Measurements from ENCODE around the gene SERPINA9.

SERPINA9 gene, protein sequence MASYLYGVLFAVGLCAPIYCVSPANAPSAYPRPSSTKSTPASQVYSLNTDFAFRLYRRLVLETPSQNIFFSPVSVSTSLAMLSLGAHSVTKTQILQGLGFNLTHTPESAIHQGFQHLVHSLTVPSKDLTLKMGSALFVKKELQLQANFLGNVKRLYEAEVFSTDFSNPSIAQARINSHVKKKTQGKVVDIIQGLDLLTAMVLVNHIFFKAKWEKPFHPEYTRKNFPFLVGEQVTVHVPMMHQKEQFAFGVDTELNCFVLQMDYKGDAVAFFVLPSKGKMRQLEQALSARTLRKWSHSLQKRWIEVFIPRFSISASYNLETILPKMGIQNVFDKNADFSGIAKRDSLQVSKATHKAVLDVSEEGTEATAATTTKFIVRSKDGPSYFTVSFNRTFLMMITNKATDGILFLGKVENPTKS

DNA sequence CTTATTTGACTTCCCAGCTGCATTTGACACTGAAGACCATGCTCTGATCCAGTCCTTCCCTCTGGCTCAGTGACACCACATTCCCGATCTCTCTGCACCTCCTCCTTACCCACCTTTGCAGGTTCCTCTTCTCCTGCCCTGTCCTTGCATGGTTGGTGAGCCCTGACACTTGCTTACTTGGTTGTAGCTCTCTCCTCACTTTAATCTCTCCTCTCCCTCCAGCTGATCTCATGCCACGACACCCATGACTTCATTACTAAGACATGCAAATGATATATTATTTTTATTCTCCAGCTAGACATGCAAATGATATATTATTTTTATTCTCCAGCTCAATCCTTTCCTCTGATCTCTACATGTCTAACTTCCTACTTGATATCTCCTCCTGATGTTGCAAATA is at the start of gene SERPINA9:
TSS of gene SERPINA9 (minus strand) at position 175 of the 400 bp plus-strand sequence. CDS start 6,357 bp downstream, outside the sequence.
- POLR2A ChIA-PET: no interaction called here
- DNase-seq (ENCODE audit: extremely low spot score): no peak
- TF ChIP-seq, protein P1, sequence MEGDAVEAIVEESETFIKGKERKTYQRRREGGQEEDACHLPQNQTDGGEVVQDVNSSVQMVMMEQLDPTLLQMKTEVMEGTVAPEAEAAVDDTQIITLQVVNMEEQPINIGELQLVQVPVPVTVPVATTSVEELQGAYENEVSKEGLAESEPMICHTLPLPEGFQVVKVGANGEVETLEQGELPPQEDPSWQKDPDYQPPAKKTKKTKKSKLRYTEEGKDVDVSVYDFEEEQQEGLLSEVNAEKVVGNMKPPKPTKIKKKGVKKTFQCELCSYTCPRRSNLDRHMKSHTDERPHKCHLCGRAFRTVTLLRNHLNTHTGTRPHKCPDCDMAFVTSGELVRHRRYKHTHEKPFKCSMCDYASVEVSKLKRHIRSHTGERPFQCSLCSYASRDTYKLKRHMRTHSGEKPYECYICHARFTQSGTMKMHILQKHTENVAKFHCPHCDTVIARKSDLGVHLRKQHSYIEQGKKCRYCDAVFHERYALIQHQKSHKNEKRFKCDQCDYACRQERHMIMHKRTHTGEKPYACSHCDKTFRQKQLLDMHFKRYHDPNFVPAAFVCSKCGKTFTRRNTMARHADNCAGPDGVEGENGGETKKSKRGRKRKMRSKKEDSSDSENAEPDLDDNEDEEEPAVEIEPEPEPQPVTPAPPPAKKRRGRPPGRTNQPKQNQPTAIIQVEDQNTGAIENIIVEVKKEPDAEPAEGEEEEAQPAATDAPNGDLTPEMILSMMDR (IDR thresholded peaks at IDR 0.05; ENCODE audit: control extremely low read depth, extremely low read depth, low read depth, missing control alignments): no peak
- CTCF ChIA-PET: interaction anchor here (1.4 to 3.2 kb wide), 3 partner anchors 10 to 42 kb away, joined by 3 to 29 read pairs (median 5); no protein-coding TSS in a partner anchor

DNA sequence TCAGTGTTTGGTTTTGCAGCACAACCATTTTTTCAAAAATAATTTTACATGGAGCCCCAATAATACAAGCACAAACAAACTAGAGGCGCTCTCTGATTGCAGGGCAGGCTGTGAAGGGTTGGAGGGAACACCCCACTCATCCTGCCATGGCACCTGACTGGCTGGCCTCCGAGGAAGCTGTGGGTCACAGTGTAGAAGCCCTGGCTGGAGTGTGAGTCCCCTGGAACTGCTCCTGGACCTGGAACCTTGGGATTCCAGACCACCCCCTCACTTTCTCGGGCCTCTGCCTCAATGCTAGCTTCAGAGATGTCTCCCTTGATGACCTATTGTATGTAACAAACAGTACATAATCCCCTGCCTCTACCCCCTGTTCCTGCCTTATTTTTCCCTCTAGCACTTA is 48.1 kb upstream of the SERPINA9 start:
- TF ChIP-seq, protein P1 (IDR thresholded peaks at IDR 0.05; ENCODE audit: control extremely low read depth, extremely low read depth, low read depth, missing control alignments): no peak
- CTCF ChIA-PET: no interaction called here
- DNase-seq (ENCODE audit: extremely low spot score): no peak
- POLR2A ChIA-PET: no interaction called here

DNA sequence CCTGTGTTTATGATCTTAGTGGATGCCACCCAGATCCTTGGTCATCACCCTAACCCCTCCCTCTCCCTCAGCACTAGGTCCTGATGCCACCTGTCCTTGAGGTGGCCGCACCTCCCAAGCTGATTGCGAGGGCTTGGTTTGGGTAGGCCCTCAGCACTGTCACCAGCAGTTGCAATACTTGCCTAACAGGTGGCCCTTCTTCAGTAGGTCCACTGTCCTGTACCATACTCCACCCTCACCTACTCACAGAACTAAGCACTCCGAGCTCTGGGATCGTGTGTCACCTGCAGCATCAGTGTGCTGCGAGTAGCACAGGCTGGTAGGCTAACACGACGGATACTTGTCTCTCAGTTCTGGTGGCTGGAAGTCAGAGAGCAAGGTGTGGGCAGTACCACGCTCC is 47.3 kb upstream of the SERPINA9 start:
- CTCF ChIA-PET: interaction anchor here (1.6 kb wide), 1 partner anchor 26 kb away, joined by 6 read pairs; no protein-coding TSS in a partner anchor

DNA sequence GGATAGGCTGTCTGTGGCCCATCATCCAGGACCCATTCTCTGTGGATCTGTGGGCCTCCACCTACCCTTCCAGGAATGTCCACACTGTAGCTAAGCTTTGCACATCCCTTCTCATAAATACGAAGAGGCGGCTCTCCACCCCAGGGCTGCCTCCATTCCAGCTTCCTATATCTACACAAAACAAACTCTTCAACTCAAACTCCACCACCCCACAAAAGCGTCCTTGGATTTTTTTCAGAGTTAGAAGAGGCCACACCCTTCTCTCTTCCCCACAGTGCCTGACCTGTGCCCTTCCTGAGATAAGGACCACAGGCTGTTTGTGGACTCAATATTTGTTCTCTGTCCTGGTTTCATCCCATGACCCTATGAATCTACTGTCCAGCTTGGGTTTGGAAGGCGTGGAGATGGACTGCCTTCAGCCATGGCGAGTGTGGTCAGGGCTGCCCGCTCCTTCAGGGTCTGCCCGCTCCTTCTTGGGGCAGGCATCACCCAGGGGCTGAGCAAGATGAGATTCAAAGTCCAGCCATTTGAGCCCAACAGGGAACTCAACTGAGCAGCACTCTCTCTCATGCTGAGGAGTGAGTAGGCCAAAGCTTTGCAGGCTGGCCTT is 46.2 kb upstream of the SERPINA9 start:
- TF ChIP-seq, protein P1 (IDR thresholded peaks at IDR 0.05; ENCODE audit: control extremely low read depth, extremely low read depth, low read depth, missing control alignments): no peak
- POLR2A ChIA-PET: no interaction called here
- no peak for DNase-seq (ENCODE audit: extremely low spot score)
- CTCF ChIA-PET: interaction anchor here (1.6 kb wide), 2 partner anchors 27 to 89 kb away, joined by 3 to 6 read pairs; no protein-coding TSS in a partner anchor

More for the DNA sequence above, 47.3 kb upstream of the SERPINA9 start:
- DNase-seq (ENCODE audit: extremely low spot score): no peak
- TF ChIP-seq, protein P1 (IDR thresholded peaks at IDR 0.05; ENCODE audit: control extremely low read depth, extremely low read depth, low read depth, missing control alignments): no peak
- POLR2A ChIA-PET: no interaction called here

DNA sequence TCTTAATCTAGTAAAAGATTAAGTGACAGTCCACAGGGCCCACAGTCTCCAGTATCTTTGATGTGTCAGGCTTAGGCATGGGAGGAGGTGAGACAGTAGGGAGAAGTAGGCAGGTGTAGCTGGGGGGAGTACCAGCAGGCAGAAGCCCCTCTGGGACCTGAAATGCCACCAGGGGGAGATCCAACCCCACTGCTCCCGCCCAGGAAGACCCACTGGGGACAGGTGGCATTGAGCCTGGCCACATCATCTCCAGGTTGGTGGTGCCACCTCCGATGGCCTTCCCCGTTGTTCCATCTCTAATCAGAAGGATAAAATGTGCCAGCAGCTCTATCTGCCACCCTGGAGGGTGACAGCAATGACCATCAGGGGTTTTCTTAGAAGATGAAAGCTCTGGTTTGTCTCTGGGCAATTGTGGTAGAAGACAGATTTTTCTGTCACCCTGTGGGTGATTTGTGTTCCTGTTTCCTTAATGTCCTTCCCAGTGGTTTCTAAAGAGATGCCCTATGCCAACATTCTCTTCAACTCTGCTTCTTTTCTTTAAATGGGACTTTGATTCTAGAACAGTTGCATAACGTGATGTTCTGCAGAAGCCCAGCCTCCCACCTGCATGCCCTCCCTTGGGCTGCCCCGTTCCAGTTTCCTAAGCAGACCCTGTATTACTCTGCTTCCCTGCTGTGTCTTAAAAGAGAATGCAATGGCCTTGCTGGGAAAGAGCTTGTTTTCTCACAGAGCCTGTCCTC is 45.5 kb upstream of the SERPINA9 start:
- DNase-seq (ENCODE audit: extremely low spot score): no peak
- TF ChIP-seq, protein P1 (IDR thresholded peaks at IDR 0.05; ENCODE audit: control extremely low read depth, extremely low read depth, low read depth, missing control alignments): no peak
- ChIA-PET POLR2A (no interaction called here), CTCF (interaction anchor here (1.6 kb wide), 2 partner anchors 27 to 88 kb away, joined by 3 to 6 read pairs; no protein-coding TSS in a partner anchor)

DNA sequence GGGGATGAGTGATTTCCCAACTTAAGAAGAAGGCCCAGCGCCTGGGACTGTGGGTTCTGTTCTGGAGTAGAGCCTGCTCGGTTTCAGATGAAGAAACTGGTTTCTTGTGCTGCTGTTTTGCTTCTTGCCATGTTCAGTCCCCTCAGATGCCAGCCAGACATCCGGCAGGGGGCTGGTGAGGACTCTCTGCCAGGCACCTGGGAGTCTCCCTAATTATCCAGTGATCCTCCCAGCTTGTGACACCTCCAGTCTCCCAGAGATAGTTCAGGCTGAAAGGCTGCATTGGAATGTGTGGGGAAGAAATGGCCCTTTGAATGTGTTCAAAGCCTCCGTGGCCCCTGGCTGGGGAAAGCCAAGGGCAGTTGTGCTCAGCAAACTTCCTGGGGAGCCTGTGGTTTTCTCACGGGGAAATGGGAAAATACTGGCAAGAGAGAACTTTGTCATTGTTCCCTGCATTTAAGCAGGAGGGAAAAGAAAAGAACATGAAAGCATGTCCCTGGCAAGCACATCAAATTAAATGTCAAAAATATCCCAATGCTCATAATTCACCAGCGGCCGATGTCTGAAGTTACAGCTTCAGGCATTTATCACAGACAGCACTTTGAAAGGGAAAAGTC is 41.8 kb upstream of the SERPINA9 start:
- ChIA-PET CTCF (interaction anchor here (1.1 to 1.7 kb wide), 2 partner anchors 15 to 31 kb away, joined by 3 to 5 read pairs; no protein-coding TSS in a partner anchor), POLR2A (no interaction called here)
- TF ChIP-seq, protein P1 (IDR thresholded peaks at IDR 0.05; ENCODE audit: control extremely low read depth, extremely low read depth, low read depth, missing control alignments): no peak
- no peak for DNase-seq (ENCODE audit: extremely low spot score)

Measured in GM10248 (cell line).